ENCODE results near the gene ANKRD52. TPM values are rescaled to one million over a fixed set of nuclear protein-coding genes. Genes with fewer than 3 reads are reported as not detected.

Gene ANKRD52
- total RNA-seq, 4 donors from 2014 or later = 14.7 to 30.9 (median 18.9) TPM

DNA sequence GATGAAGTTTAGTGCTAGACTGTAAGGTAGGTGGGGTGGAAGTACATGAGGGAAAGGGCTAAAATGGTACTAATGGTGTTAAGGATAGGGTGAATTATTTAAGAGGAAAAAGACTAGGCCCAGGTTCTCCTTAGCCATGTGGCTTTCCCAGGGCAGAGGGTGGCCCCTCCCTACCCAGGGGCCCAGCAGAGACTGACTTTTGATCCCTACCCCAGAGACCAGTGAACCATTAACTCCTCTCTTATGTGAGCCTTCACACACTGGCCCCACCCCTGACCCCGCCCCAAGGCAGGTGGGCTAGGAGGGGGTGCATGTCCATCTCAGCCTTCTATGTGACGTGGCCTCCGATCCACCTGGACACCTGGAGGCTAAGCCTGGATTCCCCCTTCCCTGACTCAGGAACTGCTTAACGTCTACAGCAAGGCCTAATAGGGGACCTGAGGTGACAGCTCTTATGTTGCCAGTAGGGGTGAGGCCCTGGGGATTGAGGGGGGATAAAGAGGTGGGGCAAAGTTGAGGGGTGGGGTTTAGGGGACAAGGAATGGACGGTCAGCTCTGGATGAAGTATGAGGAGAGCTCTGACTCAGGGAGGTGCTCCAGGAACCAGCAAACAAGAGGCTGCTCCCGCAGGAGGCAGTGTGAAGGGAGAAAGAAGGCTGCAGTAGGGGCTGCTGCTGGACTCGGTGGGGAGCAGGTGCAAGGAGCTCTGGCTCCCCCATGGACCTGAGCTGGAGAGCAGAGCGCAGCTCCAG lies 27.6 kb downstream of the ANKRD52 start:
- TF ChIP-seq, protein P1, sequence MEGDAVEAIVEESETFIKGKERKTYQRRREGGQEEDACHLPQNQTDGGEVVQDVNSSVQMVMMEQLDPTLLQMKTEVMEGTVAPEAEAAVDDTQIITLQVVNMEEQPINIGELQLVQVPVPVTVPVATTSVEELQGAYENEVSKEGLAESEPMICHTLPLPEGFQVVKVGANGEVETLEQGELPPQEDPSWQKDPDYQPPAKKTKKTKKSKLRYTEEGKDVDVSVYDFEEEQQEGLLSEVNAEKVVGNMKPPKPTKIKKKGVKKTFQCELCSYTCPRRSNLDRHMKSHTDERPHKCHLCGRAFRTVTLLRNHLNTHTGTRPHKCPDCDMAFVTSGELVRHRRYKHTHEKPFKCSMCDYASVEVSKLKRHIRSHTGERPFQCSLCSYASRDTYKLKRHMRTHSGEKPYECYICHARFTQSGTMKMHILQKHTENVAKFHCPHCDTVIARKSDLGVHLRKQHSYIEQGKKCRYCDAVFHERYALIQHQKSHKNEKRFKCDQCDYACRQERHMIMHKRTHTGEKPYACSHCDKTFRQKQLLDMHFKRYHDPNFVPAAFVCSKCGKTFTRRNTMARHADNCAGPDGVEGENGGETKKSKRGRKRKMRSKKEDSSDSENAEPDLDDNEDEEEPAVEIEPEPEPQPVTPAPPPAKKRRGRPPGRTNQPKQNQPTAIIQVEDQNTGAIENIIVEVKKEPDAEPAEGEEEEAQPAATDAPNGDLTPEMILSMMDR (IDR thresholded peaks at IDR 0.05 in 4 of 5, conservative IDR thresholded peaks at IDR 0.05 in 1 of 5) = no peak
- no peak for TF ChIP-seq POLR2A (IDR thresholded peaks at IDR 0.05)
- no peaks in the 10 kb centered on the region for H3K27me3 ChIP-seq
- H3K36me3 ChIP-seq = peaks cover 0 to 13% of the 10 kb centered on the region in 2 donors
- in situ Hi-C loops (cut with MboI; ENCODE audit: low sequenced_read_pairs in 4 of 4) (no loop called here), intact Hi-C loops (cut with DNase I; ENCODE audit: low total_unique reads) (no loop called here)
- H3K9me3 ChIP-seq = no peaks in the 10 kb centered on the region
- no peak overlapping the region for H3K27ac ChIP-seq
- H3K4me1 ChIP-seq = no peaks in the 10 kb centered on the region
- DNase-seq (no peak), ATAC-seq (no peak)
- H3K4me3 ChIP-seq = no peak overlapping the region

DNA sequence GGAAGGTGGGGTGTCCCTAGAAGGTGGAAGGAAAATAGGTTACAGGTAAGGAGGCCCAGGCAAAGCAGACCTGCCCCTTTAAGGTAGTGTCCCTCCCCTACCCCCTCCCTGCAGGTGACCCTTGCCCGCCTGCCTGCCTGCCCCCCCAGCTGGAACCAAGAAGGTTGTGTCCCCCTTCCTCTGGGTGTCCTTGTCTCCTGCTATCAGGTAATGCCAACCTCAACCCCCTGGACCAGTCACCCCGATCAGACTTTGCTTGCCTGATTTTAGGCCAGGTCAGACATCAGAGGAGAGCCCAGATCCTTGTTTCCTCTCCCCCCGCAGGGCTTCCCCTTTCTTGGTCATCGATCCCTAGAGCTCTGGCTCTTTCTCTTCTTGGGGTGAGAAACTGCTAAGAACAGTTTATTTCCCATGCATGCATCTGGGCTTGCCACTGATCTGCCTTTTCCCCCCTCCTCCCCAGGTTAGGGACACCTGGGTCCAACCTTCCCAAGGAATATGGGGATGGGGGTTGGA lies 28.2 kb downstream of the ANKRD52 start, which contains the start of gene SLC39A5:
TSS of gene SLC39A5 (plus strand) at position 136 of the 516 bp plus-strand sequence. CDS start 1,224 bp downstream, outside the sequence.
- intact Hi-C loops (cut with DNase I; ENCODE audit: low total_unique reads) = loop anchor here (10.0 kb wide), 1 partner anchor 235 kb away; the partner anchor contains the start of gene SPRYD4

DNA sequence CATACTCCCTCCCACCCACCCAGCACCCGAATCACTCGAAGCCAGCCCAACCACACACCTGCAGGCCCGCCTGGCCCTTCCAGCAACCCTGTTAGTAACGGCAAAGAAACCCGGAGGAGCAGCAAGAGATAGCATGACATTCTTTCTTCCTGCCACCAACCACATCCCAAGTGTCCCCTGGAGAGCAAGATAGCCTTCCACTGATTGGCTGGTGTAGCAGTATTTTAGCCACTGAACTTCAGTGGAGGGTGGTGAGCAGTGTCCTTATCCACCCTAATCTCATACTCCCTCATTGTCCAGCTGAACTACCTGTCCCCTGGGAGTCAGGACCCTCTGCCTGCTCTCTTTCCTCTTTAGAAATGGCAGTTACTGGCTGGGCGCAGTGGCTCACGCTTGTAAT lies 29.1 kb downstream of the ANKRD52 start:
- DNase-seq = no peak
- Histone ChIP-seq H3K4me3 (no peak overlapping the region), H3K36me3 (peaks cover 0 to 13% of the 10 kb centered on the region in 2 donors), H3K27me3 (no peaks in the 10 kb centered on the region), H3K9me3 (no peaks in the 10 kb centered on the region), H3K27ac (no peak overlapping the region), H3K4me1 (peaks cover 10 to 11% of the 10 kb centered on the region in 2 donors)
- intact Hi-C loops (cut with DNase I; ENCODE audit: low total_unique reads) = loop anchor here (10.0 kb wide), 1 partner anchor 236 kb away; the partner anchor contains the start of gene SPRYD4
- TF ChIP-seq POLR2A (IDR thresholded peaks at IDR 0.05) = no peak
- TF ChIP-seq, protein P1 (IDR thresholded peaks at IDR 0.05 in 4 of 5, conservative IDR thresholded peaks at IDR 0.05 in 1 of 5) = no peak
- ATAC-seq = no peak
- in situ Hi-C loops (cut with MboI; ENCODE audit: low sequenced_read_pairs in 4 of 4) = loop anchor here in 2 of 4 donors (5.0 to 10.0 kb wide), 2 partner anchors 37 to 114 kb away; partner anchors contain the start of genes RPL41 (in 1 of the 2) and ZC3H10 (in 1 of the 2)

More for the DNA sequence above, 28.2 kb downstream of the ANKRD52 start, which contains the start of gene SLC39A5:
- ATAC-seq = no peak
- no peak for DNase-seq
- TF ChIP-seq, protein P1 (IDR thresholded peaks at IDR 0.05 in 4 of 5, conservative IDR thresholded peaks at IDR 0.05 in 1 of 5) = no peak
- TF ChIP-seq POLR2A (IDR thresholded peaks at IDR 0.05) = no peak
- no peak within 1 kb of the TSS for H3K4me3 ChIP-seq
- in situ Hi-C loops (cut with MboI; ENCODE audit: low sequenced_read_pairs in 4 of 4) = loop anchor here in 2 of 4 donors (5.0 to 10.0 kb wide), 2 partner anchors 38 to 115 kb away; partner anchors contain the start of genes RPL41 (in 1 of the 2) and ZC3H10 (in 1 of the 2)
- no peak within 1 kb of the TSS for H3K27ac ChIP-seq
- H3K9me3 ChIP-seq = no peaks in the 10 kb centered on the region
- H3K4me1 ChIP-seq = peaks cover 3 to 6% of the 10 kb centered on the region in 2 donors
- H3K27me3 ChIP-seq = no peaks in the 10 kb centered on the region
- peaks cover 0 to 13% of the 10 kb centered on the region in 2 donors for H3K36me3 ChIP-seq

DNA sequence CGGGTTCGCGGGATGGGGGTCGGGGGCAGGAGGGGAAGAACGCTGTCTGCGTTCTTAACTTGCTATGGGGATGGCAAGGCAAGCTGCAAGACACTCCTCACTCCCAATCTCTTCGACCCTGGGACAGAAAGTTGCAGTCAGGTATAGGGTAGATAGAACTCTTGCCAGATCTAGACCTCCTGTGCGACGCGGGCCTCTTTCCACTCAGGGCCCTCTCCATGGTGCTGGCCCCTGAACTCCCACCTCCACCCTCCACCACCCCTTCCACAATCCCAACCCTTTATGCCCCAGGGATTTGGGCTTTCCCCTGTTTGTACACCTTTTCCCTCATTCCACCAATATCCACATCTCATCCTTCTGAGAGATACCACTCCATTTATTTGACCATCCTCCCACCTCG lies 33.2 kb downstream of the ANKRD52 start:
- in situ Hi-C loops (cut with MboI; ENCODE audit: low sequenced_read_pairs in 4 of 4) (loop anchor here in 2 of 4 donors (5.0 to 10.0 kb wide), 2 partner anchors 33 to 110 kb away; partner anchors contain the start of genes RPL41 (in 1 of the 2) and ZC3H10 (in 1 of the 2)), intact Hi-C loops (cut with DNase I; ENCODE audit: low total_unique reads) (loop anchor here (1.0 to 10.0 kb wide), 6 partner anchors 32 to 508 kb away; partner anchors contain the start of genes BLOC1S1, SPRYD4 and ZC3H10)
- no peak for TF ChIP-seq POLR2A (IDR thresholded peaks at IDR 0.05)
- TF ChIP-seq, protein P1 (IDR thresholded peaks at IDR 0.05 in 4 of 5, conservative IDR thresholded peaks at IDR 0.05 in 1 of 5) = no peak
- Histone ChIP-seq H3K4me3 (peak overlapping the region; percentile 63 to 85 (median 79)), H3K27me3 (no peaks in the 10 kb centered on the region), H3K36me3 (peaks cover 0 to 13% of the 10 kb centered on the region in 2 donors), H3K4me1 (peaks cover 34 to 40% of the 10 kb centered on the region in 2 donors), H3K27ac (peak overlapping the region; percentile 96 to 100 (median 98)), H3K9me3 (no peaks in the 10 kb centered on the region)
- no peak for ATAC-seq
- DNase-seq = no peak

Measured in gastrocnemius medialis (tissue), 4 donors.